GM20000 (cell line): ENCODE results near the gene CLECL1.

ENCODE experiments used
- DNase-seq: peaks from one replicate; pipeline ENCODE4 v3.0.0; 2012; ENCODE audit warnings: low spot score
- CTCF ChIP-seq: IDR thresholded peaks from 2 replicates; pipeline ENCODE4 v1.5.1; 2012; ENCODE audit warnings: mild to moderate bottlenecking, control low read depth; ENCODE audit errors: extremely low read depth, missing control alignments

CLECL1 gene

GRCh38 chr12:9730011-9730410, 2.9 kb downstream of the CLECL1 start:
- DNase-seq: no peak
- no peak for TF ChIP-seq CTCF

- no peak for DNase-seq
- TF ChIP-seq CTCF: no peak
Measured at GRCh38 chr12:9729082-9729481, 3.8 kb downstream of the CLECL1 start.

DNA sequence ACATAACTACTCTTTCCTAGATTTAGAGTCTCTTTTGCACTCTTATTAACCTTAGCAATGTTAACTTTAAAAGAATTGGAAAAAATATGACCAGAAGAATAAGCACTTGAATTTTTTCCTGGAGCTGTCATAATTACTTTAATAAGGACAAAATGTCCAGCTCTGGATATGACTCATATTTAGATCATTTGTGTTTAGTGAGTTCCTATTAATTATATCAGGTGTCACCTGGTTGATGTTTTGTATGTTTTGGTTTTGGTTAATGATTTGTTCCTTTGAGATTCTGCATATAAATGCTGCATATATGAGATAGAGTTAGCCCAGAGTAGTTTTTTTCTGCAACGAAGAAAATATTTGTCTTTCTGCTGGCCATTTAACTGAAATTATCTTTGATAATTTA, 5.1 kb downstream of the CLECL1 start:
- no peak for DNase-seq
- no peak for TF ChIP-seq CTCF

- DNase-seq: no peak
- no peak for TF ChIP-seq CTCF
Measured at GRCh38 chr12:9725213-9725870, 7.6 kb downstream of the CLECL1 start.

DNA sequence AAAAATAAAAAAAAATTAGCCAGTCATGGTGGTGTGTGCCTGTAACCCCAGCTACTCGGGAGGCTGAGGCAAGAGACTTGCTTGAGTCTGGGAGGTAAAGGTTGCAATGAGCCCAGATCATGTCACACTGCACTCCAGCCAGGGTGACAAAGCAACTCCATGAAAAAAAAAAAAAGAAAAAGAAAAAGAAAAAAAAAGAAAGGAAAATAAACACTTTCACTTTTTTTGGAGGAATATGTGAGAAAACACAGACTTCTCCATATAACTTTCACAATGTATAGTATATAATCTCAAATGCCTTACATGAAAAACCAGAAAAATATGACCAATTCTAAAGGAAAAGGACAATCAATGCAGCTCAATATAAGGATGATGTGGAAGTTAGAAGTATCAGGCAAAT, 8.9 kb downstream of the CLECL1 start:
- TF ChIP-seq CTCF: no peak
- DNase-seq: no peak

DNA sequence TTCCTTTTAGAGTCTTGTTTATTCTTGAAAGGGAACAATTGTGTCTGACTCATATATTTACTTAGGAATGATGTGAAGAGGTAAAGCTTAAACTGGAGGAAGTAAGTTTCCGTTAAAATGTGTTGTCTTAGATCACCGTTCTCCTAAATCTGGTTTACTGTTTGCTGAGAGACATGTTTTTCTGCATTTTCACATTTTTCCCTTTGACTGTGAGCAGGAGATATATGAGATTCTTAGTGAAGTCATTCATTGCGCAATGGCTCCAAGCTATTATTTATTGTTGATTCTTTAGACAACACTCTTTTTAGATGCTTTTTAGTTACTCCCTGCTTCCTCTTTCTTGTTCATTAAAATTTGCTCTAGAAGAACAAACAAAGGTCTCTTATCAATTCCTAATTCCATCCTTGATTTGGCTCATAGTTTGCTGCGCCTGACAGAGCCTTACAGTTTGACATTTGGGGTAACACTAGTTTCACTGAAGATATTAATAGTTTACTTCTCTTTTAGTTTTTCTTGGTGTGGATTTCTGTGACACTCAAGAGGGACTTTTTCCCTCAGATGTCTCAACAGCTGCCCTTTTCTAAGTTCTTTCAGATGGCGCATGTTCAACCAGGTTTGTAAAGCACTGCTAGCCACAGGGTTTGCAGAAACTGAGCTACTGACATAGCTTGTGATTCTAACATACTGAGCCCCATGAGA, 11.4 kb downstream of the CLECL1 start:
- DNase-seq: peak; percentile 30
- TF ChIP-seq CTCF: no peak

DNA sequence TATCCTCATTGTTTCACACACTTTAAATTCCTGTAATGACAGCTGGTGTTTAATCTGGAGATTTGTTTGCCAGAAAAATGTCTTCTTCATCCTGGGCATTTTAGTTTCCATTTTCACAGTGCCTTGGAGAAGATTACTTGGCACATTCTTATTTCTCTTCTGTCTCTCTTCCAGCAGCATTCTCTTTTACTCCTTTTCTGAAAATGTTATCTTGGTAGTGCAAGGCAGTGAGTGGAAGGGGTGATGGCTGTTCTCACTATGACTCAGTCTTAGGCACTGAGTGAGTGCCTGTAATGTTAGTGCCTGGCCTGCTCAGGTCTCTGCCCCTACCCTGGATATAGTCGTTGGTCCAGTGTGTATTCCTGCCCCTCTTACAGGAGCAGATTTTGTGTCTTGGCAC, 13.1 kb downstream of the CLECL1 start:
- DNase-seq: no peak
- TF ChIP-seq CTCF: no peak
